Stimulated activated CD4-positive, alpha-beta T cell treated with anti-CD3 and anti-CD28 coated beads, Interleukin-15, amount 100 ng/mL, for 48 hours (primary cell): ENCODE data around the gene MREG.
A peak's percentile ranks its signal among the peaks of the same experiment; 100 is the strongest.
"Not testable (repeated sequence)": the region's sequence is repeated elsewhere in the genome, so short reads cannot be mapped to it uniquely, and the experiment has no call there.

Experiments
- DNase-seq, 2 donors: peaks; one replicate each; pipeline ENCODE4 v3.0.0-alpha.2; 2020; ENCODE audit warnings: low read depth in 2 of 2

The MREG gene

DNA sequence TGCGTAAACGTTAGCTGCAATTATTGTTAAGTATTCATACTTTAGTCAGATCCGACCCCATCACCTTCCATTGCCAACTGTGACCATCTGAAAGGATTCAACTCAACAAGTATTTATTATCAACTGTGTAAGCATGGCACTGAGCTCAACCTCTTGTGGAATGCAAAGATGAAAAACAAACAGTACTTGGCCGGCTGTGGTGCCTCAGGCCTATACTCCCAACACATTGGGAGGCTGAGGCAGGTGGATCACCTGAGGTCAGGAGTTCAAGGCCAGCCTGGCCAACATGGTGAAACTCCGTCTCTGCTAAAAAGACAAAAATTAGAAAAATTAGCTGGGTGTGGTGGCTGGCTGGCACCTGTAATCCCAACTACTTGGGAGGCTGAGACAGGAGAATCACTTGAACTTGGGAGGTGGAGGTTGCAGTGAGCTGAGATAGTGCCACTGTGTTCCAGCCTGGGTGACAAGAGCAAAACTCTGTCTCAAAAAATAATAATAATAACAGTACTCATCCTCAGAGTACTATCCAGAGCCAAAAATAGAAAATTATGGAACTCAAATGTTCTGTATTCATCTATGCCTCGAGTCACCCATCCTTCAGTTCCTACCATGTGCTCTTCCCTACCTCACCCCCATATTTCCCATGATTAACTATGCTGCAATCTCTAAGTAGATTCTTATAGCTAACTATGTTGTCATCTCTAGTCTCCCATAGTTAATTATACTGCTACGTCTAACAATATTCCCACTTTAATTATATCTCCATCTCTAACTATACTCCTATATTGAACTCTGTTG, 8.6 kb upstream of the MREG start:
- no peak for DNase-seq

DNA sequence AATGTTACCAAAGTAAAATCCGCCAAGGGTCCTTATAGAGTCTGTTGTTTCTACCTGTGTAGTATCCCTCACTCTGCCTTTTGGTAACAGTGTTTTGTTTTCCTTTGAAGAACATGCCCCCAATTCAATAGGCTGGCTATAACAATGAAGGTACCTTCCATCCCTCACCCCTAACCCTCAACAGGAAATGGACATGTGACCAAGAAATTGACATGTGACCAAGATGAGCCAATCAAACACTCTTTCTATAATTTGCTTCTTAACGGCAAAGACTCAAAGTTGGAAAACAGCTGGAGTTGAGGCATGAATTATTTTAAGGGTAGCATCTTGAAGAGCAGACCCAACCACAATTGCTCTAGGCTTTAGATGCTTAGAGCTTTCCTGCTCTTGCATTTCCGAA, 5.4 kb upstream of the MREG start:
- DNase-seq = no peak

DNA sequence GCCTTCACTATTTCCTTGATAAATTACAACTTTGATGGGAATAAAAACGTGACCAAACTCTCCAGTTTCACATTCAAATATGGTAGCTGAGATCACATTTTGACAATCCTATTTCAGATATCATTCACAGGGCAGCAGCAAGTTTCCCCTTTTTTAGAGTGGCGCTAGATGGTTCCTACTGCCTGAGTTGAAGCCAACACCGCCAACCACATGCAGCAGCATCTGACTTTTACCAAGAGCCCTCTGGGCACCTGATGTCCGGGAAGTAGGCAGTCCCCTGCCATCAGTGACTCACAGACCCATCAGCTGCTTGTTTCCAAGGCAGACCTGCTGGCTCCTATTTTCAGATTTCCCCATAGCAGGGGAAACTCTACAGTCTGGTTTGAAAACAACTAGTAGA, 4.0 kb upstream of the MREG start:
- DNase-seq = no peak

DNA sequence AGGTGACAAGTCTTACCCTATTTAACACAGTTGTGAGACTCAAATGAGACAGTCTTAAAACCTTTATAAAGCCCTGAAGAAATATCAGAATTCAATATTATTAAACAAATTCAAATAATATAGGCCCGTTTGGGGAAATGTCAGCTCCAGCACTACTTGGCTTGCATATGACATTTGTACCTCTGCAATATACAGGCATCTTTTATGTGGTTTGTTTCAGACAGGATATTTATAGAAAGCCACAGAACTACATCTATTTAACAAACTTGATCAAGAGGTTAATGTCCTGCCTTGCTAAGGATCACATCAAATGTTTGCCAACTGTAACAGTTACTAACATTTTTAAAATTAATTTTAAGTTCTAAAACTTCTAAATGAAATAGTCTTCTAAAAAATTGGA, 3.2 kb upstream of the MREG start:
- no peak for DNase-seq

DNA sequence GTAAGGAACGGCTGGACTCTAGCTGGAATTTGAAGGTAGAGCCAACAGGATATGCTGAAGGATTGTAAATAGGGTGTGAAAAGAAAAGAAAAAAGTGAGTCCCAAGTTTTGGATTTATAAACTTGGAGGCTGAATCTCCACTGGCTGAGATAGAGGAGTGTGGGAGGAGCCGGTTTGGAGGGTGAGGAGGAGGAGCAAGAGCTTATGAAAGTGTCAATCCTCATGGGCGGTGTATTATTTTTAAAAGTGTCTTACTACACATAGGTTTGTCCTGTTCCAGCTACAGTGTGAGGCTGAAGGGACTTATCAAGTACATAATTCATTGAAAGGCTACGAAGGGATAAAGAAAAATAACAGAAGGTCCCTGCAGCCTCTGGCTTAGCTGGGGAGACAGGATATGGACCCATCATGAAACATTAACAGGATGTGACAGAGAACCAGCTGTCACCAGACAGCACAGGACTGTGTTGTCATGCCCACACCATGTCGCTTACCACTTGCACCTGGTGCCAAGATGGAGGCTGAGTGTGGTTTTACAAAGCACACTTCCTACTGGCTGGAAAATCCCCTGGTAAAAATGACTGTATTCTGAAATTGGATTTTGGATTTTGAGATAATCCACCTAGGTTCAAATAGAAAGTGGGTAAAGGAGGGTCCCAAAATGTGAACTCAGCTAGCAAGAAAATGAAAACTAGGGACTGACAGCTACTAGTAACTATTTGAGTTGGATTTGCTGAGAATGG, 2.5 kb upstream of the MREG start:
- DNase-seq = peak in 1 of 2 donors; percentile 36

DNA sequence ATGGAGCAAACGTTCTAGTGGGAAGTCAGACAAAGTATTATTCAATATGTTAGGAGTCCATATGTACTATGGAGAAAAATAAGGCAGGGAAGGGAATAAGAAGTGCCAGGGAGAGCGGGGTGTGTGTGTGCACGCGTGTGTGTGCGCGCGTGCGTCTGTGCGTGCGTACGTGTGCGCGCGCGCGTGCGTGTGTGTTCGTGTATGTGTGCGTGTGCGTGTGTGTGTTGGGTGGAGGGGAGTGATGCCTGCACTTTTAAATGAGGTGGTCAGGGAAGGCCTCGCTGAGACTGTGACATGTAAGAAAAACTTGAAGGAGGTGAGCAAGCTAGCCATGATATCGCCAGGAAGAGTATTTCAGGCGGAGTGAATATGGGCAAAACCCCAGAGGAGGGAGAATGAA, 1.6 kb upstream of the MREG start:
- no peak for DNase-seq

DNA sequence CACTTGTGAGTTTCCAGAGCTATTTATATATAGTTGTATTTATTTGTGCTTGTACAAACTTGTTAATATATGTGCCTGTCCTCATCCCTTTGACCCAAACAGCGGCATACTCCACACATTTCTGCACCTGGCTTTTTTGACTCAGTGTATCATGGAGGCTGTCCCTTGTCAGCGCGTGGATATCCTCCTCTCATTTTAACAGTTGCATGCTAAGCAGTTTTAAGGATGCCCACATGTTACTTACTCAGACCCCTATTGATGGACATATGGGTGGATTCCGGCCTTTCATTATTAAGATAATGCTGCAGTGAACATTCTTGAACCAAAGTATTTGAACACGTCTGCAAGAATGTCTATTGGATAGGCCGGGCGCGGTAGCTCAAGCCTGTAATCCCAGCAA, 655 bp upstream of the MREG start:
- DNase-seq = no peak

DNA sequence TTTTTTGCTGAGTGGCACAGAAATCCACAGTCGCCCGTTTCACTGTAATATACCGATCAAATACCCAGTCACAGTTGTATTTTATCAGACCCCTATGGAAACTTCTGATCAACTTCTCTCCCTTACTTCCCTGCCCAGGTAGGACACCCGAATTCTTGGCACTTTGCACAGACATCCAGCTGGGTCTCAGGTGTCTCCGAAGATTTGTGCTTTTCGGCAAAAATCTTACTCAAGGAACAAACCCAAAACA, 596 bp downstream of the MREG start:
- no peak for DNase-seq

DNA sequence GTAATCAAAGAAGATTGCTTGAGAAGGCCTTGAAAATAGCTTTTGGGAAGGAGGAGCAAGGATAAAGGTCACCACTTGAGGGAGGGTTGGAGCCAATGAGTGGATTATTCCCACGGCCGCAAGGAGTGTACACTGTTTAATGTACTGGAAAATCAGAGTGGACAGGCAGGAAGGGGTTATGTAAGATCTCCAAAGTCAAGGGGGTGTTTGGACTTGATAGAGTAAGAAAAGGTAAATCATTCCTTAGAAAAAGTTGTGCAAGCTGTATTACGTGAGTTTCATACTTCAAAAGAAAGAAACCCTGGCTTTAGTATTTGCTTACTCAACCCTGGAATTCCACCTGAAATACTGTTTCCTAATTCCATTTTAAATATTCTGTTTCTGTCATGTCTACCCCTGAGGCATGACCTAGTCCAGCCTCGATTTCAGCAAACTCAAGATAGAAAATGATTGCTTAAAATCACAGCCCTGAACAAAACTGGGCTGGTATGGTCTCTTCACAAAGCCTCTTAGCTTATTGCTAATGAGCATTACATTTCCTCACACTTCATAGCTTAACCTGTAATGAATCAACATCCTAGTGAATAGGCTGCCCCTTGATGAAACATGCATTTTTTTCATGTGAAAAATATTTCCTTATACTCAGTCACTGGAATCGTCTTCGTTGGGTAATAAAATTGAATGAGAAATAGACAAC, 1.1 kb downstream of the MREG start:
- DNase-seq = no peak

DNA sequence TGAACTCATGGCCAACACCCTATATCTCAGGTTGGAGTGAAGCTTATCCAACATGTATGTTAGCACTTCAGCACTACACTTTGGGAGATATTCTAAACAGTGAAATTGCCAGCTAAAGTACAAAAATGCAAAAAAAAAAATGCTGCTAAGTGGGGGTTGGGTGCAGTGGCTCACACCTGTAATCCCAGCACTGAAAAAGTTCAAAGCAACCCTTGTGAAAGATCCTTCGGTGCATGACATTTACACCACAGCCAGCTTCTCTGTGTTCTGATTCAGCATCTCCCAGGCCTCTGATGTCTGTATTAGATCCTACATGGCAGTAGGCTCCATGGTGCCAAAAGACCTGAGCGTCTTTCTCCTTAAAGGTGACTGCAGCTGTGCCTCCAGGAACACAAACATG, 4.1 kb downstream of the MREG start:
- DNase-seq = not testable (repeated sequence)

DNA sequence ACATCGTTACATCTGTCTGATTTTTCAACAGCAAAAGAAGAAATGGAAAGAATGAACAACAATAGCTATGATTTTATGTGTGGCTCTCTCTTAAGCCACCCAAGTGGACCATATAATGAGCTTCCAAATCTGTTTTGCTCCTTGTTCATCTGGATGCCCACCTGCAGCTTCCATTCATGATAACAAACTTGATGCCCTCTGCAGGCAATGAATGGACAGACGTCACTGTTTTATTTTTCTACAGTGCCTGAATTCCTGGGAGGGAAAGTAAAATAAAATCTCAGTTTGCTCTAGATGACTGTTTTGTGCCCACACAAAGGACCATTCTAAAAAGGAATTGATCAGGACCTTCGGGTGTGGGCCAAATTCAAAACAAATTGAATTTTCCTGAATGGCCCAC, 5.0 kb downstream of the MREG start:
- no peak for DNase-seq

DNA sequence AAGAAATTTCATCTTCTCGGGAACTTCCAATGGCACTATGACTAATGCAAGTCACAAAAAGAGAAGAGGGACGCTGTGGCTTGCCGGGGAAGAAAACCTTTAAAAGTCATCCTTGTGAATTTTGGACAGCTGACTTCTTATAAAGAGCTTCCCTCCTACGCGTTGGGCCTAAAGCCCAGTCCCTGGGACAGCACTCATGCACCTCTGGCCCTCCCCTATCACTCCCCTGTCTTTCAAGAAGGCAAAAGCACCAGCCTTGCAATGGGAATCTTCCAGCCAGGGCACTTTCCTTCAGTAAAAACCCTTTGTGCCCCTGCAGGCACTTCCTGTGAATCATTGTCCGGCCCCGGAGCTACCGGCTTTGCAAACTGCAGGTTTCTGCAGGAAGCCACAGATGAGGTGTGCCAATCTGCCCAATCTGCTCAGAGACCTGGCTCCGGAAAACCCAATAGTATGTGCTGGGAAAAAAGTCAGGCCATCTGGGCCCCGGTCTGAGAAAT, 7.1 kb downstream of the MREG start:
- DNase-seq = peak in 1 of 2 donors; percentile 30

DNA sequence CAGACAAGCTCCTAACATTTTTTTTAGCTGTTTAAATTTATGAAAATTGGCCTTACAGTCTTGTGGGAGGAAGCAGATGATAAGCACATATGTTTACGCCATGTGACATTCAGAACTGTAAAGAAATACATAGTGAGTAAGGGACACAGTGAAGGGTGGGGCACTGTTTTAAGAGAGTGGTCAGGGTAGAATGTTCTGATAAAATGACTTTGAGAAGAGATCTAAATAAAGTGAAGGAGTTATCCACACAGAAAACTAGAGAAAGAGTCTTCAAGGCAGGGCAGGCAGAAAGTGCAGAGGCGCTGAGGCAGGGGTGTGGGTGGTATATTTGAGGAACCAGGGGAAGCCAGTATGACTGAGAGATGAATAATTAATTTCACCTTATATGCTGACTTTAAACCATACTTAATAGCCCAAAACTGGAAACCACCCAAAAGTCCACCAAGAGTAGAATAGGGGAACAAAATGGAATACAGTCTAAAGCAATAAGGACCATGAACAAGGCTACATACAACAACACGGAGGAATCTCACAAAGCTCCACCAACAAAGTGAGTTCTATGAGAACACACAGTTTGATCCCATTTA, 8.6 kb downstream of the MREG start:
- DNase-seq = no peak

DNA sequence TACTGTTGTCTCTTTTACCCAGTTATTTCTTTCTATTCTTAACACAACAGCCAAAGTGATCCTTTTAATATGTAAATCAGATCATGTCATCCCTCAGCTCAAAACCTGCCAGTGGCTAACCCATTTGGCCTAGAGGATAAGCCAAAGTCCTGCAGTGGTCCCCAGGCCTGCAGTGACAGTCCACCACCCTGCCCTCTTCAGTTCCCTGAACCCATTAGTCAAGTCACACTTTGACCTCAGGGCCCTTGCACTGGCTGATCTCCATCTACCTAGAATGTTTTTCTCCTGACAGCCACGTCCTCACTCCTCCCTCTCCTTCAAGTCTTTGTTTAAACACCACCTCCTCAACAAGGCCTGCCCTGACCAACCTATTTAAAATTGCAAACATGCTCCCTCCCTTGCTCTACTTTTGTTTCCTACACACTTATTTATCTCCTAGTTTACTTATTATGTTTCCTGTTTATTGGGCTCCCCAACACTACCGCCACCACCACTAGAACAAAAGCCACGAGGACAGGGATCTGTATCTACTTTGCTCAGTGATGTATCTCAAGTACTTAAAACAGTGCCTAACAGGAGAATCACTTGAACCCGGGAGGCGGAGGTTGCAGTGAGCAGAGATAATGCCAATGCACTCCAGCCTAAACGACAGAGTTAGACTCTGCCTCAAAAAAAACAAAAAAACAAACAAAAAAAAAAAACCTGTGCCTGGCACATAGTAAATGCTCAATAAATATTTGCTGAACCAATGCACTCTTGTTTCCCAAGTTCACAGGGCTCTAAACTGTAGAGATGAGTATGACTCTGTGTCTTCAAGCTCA, 9.3 kb downstream of the MREG start:
- DNase-seq = no peak

DNA sequence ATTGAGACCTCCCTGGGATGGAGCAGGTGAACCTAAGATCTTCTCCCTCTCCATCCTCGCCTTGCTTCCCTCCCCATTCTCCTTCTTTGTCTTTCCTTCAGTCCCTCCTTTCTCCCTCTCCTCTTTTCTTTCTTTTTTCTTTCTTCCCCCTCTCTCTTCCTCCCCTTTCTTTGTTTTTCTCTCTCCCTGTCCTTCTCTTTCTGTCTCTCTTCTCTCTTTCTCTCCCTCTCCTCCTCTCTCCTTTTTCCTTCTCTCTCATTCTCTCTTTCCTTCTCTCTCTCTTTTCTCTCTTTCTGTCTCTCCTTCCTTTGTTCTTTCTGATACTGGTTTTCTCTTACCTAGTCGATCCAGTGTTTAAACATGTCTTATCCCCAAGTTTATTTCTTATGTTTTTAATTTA, 10.7 kb downstream of the MREG start:
- no peak for DNase-seq

DNA sequence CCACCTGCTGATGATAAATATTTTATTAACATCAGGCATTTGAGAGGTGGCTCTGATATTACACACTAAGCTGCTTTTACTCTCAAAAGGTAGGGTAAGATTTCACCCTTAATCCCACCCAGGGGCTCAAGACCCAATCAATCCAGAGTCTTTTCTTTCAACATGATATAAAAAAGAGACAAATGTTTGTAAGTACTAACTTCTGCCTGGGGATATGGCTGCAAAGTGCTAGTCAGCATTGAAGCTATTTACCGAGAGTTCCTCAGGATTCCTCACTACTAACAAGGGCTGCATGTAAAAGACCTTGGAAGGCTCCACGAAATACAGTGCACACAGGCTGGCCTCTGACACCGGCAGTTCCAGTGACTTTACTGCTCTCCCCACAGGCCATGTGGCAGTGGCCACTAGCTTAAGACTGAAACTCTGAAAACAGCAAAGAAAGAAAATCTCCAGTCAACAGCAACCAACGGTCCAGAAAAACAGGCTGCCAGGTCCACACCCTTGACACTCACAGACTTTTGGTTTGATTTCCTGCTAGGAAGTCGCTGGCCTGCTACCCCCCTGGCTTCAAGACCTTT, 11.2 kb downstream of the MREG start:
- no peak for DNase-seq

DNA sequence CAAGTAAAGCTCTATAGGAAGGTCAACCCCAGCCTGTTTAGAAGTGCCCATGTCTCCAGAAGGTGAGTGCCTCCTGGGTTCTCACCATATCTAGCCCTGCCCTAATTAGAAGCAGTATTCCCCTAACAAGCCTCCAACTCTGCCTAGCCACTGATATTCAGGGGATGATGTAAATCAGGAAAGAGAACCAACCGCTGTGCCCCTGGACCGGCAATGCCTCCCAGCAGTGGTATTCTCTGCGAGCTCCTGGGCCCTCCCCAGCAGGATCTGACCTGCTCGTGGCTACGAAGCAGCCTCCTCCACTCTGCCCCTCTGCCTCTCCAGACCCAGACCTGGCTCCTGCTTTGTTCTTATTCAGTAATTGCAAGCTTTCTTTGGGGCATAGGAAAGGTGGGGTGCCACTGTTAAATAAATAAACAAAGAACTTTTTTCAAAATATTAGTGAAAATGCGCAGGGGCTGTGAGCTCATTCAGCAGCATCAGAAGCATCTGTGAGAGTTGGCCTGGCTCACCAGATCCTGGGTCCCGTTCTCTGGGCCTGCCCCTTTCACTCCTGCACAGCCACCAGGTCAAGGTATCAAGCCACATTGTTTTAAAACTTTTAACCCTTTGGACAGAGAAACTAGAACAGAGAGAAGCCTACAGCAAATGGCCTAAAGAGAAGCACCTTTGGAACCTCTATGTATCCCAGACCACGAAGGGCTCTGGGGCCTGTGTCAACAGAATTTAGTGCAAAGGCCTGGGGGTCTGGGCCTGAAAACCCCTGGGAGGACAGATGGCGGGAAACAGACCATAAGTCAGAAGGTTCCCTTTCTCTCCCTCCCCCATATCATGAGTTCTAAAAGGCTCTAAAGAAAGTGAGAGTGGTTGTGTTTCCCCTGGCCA, 11.9 kb downstream of the MREG start:
- DNase-seq = no peak

DNA sequence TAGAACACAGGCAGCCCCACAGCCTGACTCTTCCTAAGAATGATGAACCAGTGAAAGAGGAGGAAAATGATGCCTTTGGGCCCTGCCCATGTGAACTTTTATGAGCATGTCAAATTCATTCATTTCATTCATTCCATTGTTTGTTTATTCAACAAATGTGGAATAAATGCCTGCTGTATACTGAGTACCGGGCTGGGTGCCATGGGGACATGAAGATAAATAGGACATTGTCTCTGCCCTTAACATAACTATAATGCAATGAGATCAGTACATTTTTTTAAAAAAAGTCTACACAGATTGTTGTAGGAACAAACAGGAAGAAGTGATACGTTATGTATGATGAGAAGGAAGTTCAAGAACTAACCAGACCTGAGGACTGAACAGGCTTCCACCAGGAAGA, 14.7 kb downstream of the MREG start:
- DNase-seq = no peak

DNA sequence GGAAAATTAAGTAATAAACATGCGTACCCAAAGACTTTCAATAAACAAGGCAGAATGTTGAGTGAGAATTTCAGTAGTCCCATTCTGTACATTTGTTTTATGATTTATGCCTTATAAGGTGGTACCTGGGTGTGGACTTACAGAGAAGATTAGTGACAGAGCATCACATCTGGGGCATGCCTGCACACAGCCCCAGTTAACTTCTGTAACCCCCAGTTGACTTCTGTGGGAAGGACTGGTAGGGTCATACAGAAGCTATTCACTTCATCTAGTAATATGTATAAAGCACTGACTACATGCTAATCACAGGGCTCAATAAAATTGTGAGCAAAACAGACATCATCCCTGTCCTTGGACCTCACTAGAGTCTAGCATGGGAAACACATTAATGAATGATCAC, 16.1 kb downstream of the MREG start:
- no peak for DNase-seq

DNA sequence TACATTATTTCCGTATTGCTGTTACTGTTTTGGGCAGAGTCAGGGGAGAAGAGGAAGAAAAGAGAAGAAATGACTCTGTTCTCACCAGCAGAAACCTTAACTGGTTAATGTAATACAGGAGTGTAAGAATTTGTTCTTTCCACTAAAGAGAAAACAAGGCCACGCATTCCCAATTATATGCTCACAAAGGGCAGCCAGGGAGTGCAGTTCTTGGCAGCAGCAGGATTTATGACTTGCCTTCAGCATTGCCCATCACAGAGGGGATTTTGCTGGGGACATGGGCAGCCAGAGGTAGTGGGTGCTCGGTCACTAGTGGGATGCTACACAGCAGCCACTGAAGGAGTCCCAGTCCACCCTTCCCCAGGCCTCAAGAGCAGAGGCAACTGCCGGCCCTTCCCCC, 18.4 kb downstream of the MREG start:
- no peak for DNase-seq
